GM18861 (cell line): ENCODE data around the gene RO60.
"Not testable (repeated sequence)": the region's sequence is repeated elsewhere in the genome, so short reads cannot be mapped to it uniquely, and the experiment has no call there.

ENCODE experiments used
- ATAC-seq: cut with Tn5 transposase; IDR thresholded peaks from one replicate; pipeline ENCODE4 v1.9.1; 2021; ENCODE audit not compliant: unreplicated experiment

The RO60 gene

DNA sequence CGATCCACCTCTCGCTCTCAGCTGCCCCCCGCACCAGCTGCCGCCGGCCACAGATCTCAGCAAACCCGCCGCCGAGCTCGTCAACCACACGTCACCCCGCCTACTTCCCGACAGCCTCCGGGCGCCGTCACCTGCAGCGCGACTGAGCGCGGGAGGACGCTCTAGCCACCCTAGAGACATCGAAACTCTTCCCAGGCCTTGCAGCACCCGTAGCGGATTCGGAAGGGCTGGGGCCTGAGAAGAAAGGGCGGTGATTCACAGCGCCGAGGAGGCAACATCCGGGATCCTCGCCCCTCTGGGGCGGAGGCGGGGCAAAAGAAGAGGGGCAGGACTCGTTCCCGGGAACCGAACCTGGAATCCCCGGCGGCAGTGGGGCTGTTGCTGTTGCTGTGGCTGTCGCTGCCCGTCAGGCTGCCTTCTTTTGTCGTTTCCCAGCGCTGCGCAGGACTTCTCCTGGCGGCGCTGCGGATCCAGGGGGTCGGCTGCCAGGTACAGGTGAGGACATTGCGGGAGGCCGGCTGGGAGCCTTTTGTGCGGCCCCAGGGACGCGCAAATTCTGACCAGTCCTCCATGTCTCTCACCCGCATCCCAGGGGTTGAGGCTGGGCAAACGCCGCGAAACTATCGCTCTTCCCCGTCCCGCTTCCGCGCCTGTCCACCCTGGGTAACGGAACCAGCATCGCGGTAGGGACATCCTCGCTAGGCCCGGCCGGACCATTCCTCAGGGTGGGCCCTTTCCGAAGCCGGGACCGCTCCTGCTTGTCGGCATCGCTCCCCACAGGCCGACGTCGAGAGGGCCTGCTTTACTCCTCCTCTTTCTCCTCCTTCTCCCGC, at the start of gene RO60, which contains the start of gene UCHL5:
RO60 (plus strand) TSS at position 331 of the 833 bp plus-strand sequence. CDS start 9,443 bp downstream, outside the sequence.
UCHL5 (minus strand) TSS at position 79 of the 833 bp plus-strand sequence. CDS start 100 bp downstream, outside the sequence.
- peak; percentile 94 for ATAC-seq

DNA sequence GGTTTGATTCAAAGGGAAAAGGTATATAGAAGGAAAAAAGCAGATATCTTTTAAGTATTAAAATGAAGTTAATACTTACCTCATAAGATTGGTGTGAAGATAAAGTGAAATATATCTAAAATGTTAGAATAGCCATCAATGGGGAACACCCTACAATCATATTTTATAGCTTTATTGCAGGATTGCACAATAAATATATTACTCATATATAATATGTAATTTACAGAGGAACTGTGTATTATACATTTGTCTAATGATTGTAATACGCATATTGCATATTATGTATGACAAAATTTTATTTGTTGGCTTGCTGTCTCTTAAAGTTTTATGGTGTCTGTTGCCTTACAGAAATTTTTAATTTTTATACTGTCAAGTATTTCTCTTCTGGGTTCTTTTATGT, 48.0 kb upstream of the RO60 start:
- ATAC-seq, result no peak

DNA sequence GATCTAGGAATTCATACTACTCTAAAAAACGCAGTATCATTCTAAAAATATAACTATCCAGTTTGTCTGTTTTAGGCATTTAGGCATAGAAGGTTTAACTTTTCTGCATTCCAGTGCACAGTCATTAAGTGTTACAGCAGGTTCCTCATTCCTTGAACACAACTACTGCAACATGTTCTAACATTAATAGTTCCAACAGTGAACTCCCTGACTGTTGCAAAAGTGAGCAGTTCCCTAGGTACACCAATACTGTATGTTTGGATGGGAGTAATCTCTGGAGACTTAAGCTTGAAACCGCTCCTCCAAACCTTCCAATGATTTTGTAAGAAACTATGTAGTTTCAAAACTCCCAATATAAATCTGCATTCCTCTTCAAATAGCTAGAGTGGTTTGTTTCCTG, 46.4 kb upstream of the RO60 start:
- no peak for ATAC-seq

DNA sequence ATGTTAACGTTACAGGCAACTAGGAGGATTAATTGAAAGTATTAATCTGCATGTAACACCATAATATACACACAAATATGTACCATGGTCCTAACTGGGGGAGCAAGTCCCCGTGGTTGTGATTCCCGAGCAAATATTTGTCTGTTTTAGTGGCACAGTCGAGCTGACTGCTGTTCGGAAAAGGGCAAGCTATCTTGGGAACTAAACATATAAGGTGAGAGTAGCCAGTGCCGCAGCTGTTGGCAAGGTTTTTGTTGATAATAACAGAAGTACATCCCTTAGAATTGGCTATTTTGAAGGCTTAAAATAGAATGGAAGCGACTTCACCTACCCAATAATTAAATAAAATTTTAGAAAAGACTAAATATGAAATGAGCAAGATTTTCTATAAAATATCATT, 45.7 kb upstream of the RO60 start:
- no peak for ATAC-seq

DNA sequence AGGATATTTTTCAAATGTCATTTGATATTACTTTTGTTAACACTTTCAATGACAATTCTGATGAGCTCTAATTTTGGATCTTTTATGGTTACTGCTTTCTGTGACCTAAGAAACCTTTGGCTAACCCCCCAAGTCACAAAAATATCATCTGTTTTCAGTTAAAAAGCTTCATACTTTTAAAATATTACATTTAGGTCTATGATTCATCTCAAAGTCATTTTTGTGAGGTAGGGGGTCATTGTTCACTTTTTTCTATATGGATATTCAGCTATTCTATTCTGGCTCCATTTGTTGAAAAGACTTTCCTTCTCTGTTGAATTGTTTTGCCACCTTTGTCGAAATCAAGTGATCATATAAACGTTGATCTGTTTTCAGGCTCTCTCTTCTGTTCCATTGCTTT, 45.0 kb upstream of the RO60 start:
- no peak for ATAC-seq

DNA sequence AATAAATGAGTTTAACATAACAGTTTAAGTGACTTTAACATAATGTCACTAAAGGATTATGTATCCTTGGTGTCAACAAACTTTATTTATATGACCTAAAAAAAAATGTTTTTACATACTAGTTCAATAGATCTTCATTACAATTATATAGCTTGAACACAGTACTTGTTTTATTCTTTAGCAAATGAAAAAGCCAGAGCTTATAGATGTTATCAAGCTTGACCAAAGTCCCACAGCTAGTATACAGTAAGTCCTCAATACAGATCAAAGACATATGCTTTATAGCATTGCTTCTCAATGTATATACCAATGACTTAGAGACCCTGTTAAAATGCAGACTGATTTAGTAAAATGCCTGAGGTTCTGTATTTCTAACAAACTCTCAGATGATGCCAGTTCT, 42.6 kb upstream of the RO60 start:
- no peak for ATAC-seq

DNA sequence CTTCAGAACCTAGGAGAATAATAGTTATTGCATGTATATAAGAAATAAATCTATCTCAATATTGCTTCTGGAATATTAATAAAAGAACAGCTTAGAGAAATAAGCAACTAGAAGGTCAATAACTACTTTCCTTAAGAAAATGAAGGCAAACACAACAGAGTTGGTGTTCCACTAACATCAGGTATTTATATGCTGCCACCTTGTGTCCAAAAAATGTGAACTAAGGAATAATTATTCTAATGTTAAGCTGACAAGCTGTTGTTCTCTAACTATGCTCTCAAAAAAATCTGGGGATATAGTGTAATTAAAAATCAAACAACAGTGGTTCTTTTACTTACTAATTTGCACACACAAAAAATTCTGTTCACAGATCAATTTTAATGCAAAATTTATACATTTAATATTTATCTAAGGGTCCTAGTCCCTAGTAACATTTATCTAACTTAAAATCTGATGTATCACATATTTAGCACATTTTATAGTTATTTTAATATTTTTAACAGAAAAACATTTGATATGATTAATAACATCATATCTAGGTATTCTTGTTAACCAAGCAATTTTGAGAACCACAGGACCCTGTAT, 39.9 kb upstream of the RO60 start:
- ATAC-seq, result peak; percentile 80

DNA sequence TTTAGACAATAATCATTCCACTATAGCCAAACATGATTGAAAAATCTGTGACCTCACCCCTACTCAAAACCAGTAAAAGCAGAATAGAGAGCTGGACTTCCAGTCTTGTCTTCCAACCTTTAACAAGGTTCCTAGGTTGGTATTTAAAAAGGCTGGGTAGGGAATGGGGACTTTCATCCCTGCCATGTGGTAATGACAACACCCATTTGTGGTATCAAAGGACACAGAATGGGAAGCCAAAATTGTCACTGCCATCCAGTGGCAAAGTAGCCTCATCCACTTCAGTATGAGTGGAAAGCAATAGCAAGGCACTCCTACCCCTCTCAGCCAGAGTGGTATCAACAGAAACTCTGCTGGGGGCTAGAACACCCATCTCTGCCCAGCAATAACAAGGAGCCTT, 34.2 kb upstream of the RO60 start:
- no peak for ATAC-seq

DNA sequence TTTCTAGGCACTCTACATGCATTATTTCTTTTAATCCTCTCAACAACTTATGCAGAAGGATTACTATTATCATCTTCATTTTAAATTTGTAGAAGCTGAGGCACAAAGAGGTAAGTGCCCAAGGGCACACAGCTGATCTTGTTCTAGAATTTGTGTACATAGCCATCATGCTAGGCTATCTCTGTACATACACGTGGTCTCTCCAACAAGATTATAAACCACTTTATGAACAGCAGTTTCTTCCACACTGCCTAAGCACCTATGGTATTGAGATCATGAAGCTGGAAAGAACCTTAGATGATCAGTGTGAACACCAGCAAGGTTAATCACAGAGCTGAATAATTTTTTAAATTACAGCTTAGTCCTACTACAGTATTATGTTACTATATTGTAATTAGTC, 29.1 kb upstream of the RO60 start:
- no peak for ATAC-seq

DNA sequence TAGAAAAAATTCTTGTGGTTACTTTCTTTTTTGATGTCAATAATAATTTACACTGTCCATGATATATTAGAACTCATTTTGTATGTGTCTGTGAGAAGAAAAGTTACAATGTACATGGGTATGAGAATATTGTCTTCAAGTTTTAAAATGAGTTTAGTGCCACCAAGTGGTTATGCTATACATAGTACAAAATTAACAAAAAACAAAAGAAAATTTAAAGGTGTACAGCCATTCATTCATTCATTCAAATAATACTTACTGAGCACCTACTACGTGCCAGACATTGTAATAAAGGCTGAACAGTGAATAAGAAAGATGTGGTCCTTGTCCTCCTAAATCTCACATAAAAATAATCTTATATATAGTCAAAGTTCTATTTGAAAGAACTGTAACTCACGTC, 28.0 kb upstream of the RO60 start:
- no peak for ATAC-seq

DNA sequence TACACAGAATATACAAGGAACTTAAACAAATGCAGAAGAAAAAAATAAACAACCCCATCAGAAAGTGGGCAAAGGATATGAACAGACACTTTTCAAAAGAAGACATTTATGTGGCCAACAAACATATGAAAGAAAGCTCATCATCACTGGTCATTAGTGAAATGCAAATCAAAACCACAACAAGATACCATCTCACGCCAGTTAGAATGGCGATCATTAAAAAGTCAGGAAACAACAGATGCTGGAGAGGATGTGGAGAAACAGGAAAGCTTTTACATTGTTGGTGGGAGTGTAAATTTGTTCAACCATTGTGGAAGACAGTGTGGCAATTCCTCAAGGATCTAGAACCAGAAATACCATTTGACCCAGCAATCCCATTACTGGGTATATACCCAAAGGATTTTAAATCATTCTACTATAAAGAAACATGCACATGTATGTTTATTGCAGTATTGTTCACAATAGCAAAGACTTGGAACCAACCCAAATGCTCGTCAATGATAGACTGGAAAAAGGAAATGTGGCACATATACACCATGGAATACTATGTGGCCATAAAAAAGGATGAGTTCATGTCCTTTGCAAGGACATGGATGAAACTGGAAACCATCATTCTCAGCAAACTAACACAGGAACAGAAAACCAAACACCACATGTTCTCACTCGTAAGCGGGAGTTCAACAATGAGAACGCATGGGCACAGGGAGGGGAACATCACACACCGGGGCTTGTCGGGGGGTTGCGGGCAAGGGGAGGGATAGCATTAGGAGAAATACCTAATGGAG, 26.6 kb upstream of the RO60 start:
- not testable (repeated sequence) for ATAC-seq

DNA sequence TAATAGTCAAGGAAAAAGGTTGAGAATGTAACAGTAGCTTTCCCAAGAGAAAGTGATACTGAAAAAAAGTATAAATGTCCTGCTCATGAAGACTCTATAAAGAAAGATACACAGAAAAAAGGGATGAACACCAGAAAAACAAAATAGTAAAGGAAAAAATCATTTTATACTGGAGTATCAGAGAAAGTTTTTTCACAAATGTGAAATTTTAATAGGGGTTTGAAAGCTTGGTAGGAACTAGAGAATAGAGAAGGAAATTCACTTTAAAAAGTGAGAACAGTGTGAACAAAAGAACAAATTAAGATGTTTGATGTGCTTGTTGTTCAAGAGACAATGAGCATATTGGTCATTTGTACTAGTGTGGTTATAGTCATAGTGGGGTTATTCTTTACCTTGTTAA, 25.8 kb upstream of the RO60 start:
- ATAC-seq, result no peak

DNA sequence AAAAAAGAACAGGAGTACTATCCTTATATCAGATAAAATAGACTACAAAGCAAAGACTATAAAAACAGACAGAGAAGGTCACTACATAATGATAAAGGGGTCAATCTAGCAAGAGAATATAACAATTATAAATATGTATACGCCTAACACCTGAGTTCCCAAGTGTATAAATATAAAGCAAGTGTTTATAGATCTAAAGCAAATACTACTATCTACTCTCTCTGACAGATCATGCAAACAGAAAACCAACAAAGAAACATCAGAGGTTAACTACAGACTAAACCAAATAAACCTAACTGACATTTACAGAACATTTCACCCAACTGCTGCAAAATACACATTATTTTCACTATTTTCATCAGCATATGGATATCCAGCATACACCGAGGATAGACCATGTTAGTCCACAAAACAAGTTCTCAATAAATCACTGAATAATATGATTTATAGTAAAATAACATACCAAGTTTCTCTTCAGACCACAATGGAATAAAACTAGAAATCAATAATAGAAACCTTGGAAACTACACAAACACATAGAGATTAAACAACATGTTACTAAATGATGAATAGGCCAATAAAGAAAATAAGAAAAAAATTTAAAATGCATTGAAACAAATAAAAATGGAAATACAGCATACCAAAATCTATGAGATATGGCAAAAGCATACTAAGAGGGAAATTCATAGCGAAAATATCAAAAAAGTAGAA, 22.9 kb upstream of the RO60 start:
- ATAC-seq, result no peak

DNA sequence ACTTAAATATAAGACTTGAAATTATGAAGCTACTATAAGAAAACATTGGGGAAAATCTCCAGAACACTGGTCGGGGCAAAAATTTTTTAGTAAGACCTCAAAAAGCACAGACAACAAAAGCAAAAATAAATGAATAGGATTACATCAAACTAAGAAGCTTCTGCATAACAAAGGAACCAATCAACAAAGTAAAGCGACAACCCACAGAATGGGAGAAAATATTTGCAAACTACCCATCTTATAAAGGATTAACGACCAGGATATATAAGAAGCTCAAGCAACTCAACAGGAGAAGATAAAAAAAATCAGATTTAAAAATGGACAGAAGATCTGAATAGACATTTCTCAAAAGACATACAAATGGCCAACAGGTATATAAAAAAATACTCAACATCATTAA, 19.4 kb upstream of the RO60 start:
- no peak for ATAC-seq

DNA sequence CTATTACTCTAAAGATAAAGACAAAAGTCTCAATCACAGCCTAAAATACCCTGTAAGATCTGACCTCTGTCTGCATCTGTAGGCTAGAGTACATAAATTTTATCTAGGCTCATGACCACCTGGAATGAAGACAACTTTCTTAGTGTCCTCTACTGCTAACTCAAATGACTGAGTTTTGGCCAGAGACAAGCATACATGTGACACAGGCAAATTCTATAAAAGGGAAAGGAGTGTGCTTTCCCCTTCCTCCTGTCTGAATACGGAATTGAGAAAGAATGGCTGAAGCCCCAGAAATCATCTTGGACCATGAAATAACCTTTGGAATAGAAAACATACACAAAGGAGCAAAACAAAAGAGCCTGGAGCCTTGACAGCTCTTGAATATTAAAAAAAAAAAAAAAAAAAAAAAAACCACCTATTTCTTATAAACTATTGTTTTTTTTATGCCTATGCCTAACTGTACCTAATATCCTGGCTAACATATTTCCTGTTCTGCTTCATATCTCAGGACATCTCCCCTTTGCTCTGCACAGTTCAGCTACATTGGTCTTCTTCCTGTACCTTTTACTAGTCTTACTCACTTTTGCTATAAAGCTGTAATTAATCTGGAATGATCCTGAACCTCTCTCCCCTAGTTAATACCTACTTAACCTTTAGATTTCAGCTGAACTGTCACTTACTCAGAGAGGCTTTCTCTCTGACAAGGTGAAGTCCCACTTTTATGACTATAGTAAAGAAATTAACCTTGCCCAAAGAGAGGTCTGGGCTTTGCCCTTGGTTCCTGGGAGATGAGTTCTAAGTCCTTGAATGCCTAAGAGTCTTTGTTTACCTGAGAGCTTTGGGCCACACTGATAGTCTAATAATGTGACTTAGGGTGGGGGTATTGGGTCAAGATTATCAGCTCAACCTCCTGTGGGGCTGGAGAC, 16.4 kb upstream of the RO60 start:
- no peak for ATAC-seq

DNA sequence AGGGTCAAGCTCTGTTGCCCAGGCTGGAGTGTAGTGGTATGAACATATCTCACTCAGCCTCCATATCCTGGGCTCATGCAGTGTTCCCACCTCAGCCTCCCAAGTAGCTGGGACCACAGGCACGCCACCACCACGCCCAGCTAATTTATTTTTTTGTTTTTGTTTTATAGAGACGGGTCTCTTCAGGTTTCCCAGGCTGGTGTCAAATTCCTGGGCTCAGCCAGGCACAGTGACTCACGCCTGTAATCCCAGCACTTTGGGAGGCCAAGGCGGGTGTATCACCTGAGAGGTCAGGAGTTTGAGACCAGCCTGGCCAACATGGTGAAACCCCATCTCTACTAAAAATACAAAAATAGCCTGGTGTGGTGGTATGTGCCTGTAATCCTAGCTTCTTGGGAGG, 10.5 kb upstream of the RO60 start:
- not testable (repeated sequence) for ATAC-seq

DNA sequence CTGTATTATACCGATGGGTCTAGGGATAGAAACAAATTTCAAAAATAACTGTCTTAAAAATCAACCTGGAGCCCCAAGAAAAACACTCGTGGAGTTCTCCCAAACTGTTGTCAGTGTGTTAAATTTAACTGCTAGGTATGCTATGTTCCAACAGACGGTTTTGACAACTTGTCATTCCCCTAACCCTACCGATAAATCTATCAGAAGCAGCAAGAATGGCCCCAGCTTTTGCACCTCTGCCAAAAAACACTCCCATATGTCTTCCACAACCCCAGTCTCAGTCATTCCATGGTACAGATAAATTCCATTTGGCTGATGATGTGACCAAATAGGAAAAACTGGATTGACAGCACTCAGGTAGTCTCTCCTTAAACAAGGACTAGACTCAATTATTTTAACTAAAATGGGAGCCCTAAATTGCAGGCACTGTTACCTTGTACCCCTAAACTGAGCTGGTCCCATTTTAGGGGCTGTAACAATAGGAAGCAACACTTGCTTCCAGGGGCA, 5.2 kb upstream of the RO60 start:
- no peak for ATAC-seq

DNA sequence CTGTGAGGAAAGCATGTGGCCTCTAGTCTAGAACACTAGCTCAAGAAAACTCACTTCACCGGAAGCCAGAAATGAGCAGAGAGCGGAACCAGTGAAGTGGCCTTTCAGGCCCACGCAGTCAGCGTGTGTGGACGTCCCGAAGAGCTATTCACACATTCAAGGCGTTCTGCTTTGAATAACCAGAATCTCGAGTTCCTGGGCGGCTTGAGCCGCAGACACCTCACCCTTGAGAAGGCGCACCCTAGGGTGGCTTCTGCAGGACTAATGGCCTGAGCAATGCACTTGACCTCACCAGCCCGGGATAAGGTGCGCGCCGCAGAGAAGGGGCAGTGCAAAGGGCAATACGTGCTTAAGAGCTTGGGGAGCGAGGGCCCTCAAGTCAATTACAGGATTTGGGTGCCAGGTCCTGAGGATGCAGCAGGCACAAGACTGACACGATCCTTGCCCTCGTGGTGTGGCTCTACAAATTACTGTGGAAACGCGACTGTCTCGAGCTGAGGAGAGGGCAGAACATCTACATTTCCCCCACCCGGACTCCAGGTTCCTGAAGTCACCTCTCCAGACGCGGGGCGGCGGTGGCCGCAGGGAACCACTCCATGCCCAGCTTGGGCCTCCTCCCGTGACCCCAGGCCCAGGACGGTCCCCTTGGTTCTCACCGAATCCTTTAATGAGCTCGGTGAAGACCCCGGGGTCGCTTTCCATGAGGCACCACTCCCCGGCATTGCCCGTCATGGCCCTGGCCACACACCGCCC, 707 bp upstream of the RO60 start:
- peak; percentile 48 for ATAC-seq

DNA sequence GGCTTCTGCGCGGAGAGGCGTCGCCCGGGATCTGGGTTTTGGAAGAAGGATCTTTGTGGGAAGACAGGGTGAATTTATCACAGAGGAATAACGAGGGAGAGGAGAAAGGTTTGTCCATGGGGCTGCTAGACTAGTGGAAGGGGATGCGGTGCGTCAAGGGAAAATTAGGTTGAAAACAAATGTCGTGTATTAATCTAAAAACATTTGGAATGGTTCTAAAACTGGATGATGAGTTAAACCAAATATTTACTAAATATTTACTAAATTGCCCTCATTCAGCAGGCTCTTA, 647 bp downstream of the RO60 start:
- ATAC-seq, result no peak
